ENCODE data around the gene STK40. TPM values are rescaled to one million over a fixed set of nuclear protein-coding genes. Genes with fewer than 3 reads are reported as not detected.
A peak's percentile ranks its signal among the peaks of the same experiment; 100 is the strongest.

The STK40 gene
- total RNA-seq, 2 donors from 2014 or later = 25.9 to 42.0 TPM

GRCh38 chr1:36386265-36387140, 779 bp upstream of the STK40 start:
- ATAC-seq (peak; percentile 79 to 81), DNase-seq (ENCODE audit: low spot score in 2 of 2) (peak; percentile 86 to 93)
- peak overlapping the region; percentile 98 to 99 for H3K27ac Mint-ChIP-seq
- peaks cover 0 to 7% of the 10 kb centered on the region in 2 donors for H3K36me3 Mint-ChIP-seq
- no peaks in the 10 kb centered on the region for H3K9me3 Mint-ChIP-seq

DNA sequence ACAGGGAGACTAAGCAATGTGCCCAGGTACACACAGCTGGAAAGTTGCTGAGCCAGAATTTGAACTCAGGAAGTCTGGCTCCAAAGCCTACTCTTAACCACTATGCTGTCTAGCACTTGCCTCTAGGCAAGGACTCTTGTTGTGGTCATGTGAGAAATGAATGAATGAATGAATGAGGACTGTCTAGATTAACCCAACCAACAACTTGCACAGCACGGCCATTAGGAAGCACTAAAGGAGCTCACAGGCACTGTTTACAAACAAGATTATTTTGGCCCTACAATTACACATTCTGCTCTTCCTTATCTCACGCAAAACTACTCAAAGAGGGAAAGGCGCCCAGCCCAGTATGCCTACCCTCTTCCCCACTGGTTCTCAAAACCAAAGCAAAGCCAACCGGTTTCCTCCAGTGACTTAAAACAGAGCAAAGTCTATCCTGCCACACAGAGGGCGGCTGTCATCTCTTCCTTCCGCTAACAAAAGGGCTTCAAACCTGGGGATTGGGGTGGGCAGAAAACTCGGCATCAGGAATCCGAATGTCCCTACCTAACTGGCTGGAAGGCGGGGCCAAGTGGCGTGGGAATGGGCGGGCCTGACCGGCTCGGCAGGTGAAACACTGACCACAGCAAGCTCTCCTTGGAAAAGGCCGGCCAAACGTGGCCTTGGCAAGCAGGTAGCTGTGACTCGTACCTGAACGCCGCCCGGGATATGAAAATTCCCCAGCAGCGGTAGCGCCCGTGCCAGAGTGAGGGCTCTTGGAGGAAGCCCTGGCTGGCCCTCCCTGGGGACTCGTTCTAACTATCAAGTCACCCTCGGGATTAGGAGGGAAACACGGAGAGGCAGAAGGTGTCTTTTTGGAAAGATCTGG, 948 bp downstream of the STK40 start:
- peaks cover 0 to 7% of the 10 kb centered on the region in 2 donors for H3K36me3 Mint-ChIP-seq
- no peaks in the 10 kb centered on the region for H3K9me3 Mint-ChIP-seq
- DNase-seq (ENCODE audit: low spot score in 2 of 2) (peak; percentile 31 to 66), ATAC-seq (no peak)
- H3K27ac Mint-ChIP-seq = peak overlapping the region; percentile 91 to 98

- peak overlapping the region in 1 of 2 donors; percentile 17 for H3K27ac Mint-ChIP-seq
- no peak for ATAC-seq
- no peak for DNase-seq (ENCODE audit: low spot score in 2 of 2)
- no peaks in the 10 kb centered on the region for H3K9me3 Mint-ChIP-seq
- H3K36me3 Mint-ChIP-seq = peaks cover 0 to 7% of the 10 kb centered on the region in 2 donors
Measured at GRCh38 chr1:36383240-36383639, 2.5 kb downstream of the STK40 start.

- peak overlapping the region in 1 of 2 donors; percentile 66 for H3K27ac Mint-ChIP-seq
- no peak for DNase-seq (ENCODE audit: low spot score in 2 of 2)
- peaks cover 0 to 7% of the 10 kb centered on the region in 2 donors for H3K36me3 Mint-ChIP-seq
- ATAC-seq = no peak
- H3K9me3 Mint-ChIP-seq = no peaks in the 10 kb centered on the region
Measured at GRCh38 chr1:36382669-36383068, 3.1 kb downstream of the STK40 start.

DNA sequence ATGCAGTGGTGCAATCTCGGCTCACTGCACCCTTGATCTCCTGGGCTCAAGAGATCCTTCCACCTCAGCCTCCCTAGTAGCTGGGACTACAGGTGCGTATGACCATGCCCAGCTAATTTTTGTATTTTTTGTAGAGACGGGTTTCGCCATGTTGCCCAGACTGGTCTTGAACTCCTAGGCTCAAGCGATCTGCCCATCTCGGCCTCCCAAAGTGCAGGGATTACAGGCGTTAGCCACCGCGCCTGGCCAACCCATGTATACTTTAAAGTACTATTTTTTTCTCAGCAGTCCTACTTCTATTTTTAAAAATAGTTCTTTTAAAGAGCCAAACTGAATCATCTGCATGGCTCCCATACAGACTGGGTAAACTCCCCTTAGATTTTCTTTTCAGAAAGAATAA, 3.5 kb downstream of the STK40 start:
- peaks cover 0 to 7% of the 10 kb centered on the region in 2 donors for H3K36me3 Mint-ChIP-seq
- DNase-seq (ENCODE audit: low spot score in 2 of 2) (no peak), ATAC-seq (no peak)
- peak overlapping the region; percentile 36 to 66 for H3K27ac Mint-ChIP-seq
- H3K9me3 Mint-ChIP-seq = no peaks in the 10 kb centered on the region

DNA sequence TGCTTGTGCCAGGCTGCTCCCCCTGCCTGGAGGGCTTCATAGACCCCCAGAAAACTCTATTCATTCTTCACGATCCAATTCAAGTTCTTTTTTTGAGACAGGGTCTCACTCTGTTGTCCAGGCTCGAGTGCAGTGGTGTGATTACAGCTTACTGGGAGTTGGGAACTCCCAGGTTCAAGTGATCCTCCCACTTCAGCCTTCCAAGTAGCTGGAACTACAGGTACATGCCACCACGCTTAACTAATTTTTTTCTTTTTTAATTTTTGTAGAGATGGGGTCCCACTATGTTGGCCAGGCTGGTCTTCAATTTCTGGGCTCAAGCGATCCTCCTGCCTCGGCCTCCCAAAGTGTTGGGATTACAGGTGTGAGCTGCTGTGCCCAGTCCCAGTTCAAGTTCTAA, 4.3 kb downstream of the STK40 start:
- H3K27ac Mint-ChIP-seq = peak overlapping the region; percentile 4 to 36
- H3K36me3 Mint-ChIP-seq = peaks cover 0 to 7% of the 10 kb centered on the region in 2 donors
- ATAC-seq (no peak), DNase-seq (ENCODE audit: low spot score in 2 of 2) (no peak)
- H3K9me3 Mint-ChIP-seq = no peaks in the 10 kb centered on the region

DNA sequence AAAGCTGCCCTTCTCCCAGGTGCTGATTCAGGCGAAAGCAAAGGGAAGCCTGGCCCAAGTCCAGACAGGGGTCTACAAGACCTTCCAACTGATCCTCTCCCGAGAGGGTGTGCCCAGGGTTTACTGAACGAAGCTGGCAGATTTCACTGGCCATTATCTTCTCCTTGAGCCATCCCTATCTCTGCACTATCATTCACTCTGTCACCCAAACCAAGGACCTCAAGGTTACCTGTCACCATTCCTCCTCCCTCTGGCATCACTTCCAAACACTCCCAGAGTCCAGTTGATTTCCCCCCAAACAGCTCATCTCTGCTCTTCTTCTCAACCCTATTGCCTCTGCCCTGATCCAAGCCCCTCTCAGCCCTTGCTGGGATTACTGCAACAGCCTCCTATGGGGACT, 4.9 kb downstream of the STK40 start:
- no peaks in the 10 kb centered on the region for H3K9me3 Mint-ChIP-seq
- ATAC-seq = no peak
- DNase-seq (ENCODE audit: low spot score in 2 of 2) = no peak
- peaks cover 0 to 7% of the 10 kb centered on the region in 2 donors for H3K36me3 Mint-ChIP-seq
- H3K27ac Mint-ChIP-seq = peak overlapping the region in 1 of 2 donors; percentile 36

- peaks cover 0 to 7% of the 10 kb centered on the region in 2 donors for H3K36me3 Mint-ChIP-seq
- no peaks in the 10 kb centered on the region for H3K9me3 Mint-ChIP-seq
- ATAC-seq (no peak), DNase-seq (ENCODE audit: low spot score in 2 of 2) (no peak)
- H3K27ac Mint-ChIP-seq = peak overlapping the region in 1 of 2 donors; percentile 29
Measured at GRCh38 chr1:36380143-36380619, 5.5 kb downstream of the STK40 start.

GRCh38 chr1:36377791-36378492, 7.8 kb downstream of the STK40 start:
- Mint-ChIP-seq H3K36me3 (no peaks in the 10 kb centered on the region), H3K9me3 (no peaks in the 10 kb centered on the region), H3K27ac (peak overlapping the region in 1 of 2 donors; percentile 74)
- ATAC-seq (peak in 1 of 2 donors; percentile 3), DNase-seq (ENCODE audit: low spot score in 2 of 2) (no peak)

DNA sequence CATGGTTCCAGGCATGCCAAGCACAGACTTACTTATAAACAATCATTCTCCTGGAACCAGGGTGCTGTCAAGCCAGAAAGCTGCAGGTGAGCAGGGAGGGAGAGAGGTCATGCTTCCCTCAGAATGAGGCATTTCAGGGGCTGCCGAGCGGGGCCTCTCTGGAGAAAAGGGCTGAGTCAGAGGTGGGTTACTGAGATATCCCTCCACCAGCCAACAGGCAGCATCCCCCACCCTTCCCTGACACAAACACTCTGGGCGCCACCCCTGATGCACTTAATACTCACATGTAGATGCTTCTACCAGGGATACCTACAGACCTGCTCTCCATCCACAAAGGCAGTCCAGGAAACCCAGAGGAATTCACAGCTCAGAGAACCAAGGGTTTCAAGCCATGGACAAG, 13.1 kb downstream of the STK40 start:
- no peaks in the 10 kb centered on the region for H3K9me3 Mint-ChIP-seq
- H3K27ac Mint-ChIP-seq = peak overlapping the region; percentile 65 to 83
- no peaks in the 10 kb centered on the region for H3K36me3 Mint-ChIP-seq
- no peak for DNase-seq (ENCODE audit: low spot score in 2 of 2)
- ATAC-seq = no peak

- DNase-seq (ENCODE audit: low spot score in 2 of 2) (peak; percentile 73 to 92), ATAC-seq (peak; percentile 29 to 51)
- Mint-ChIP-seq H3K36me3 (peaks cover 0 to 6% of the 10 kb centered on the region in 2 donors), H3K9me3 (no peaks in the 10 kb centered on the region), H3K27ac (peak overlapping the region in 1 of 2 donors; percentile 5)
Measured at GRCh38 chr1:36369061-36369861, 16.5 kb downstream of the STK40 start.

GRCh38 chr1:36367798-36368197, 17.9 kb downstream of the STK40 start:
- peak overlapping the region in 1 of 2 donors; percentile 89 for H3K27ac Mint-ChIP-seq
- ATAC-seq (no peak), DNase-seq (ENCODE audit: low spot score in 2 of 2) (no peak)
- H3K36me3 Mint-ChIP-seq = peaks cover 0 to 6% of the 10 kb centered on the region in 2 donors
- no peaks in the 10 kb centered on the region for H3K9me3 Mint-ChIP-seq

DNA sequence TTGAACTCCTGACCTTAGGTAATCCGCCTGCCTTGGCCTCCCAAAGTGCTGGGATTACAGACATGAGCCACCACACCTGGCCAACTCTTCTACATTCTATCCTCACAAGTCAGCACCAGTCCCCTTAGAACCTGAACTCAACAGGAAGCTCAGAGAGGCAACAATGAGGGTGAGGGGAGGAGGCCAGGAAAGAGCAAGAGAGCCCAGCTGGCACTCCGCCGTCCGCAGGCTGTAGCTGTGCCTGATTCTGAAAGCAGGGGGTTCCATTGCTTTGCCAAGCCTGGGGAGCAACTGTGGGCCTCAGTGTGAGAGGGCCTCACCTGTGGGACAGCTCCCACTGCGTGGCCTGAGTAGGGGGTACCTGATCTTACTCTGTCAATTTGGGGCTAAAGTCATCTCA, 18.7 kb downstream of the STK40 start:
- peak overlapping the region; percentile 84 to 89 for H3K27ac Mint-ChIP-seq
- DNase-seq (ENCODE audit: low spot score in 2 of 2) (no peak), ATAC-seq (no peak)
- peaks cover 0 to 6% of the 10 kb centered on the region in 2 donors for H3K36me3 Mint-ChIP-seq
- no peaks in the 10 kb centered on the region for H3K9me3 Mint-ChIP-seq

DNA sequence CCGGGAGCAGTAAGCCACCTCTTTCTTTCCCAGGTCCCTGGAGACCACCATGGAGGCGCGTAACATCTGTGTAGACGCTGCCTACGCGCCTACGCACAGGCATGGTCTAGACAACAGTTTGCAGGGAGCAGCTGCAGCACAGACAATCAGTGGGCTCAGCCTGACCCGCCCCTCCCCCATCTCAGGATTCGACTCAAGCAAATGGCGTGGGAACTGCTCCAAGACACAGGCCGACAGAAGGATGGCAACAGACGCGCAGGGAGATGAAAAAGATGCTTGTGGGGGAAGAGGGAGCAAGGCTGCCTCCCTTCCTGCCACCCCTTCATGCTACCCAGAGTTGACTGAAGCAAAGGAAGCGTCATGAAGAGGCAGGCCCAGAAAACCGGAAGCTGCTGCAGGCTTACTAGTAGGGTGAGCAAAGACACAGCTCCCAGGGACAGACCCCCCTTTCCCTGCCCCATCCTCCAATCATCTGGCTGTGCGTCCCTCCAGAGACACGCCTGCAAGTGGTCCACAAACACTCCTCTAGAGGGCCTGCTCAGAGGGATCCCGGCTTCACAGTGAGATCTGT, 19.5 kb downstream of the STK40 start:
- H3K9me3 Mint-ChIP-seq = no peaks in the 10 kb centered on the region
- peak; percentile 38 to 60 for DNase-seq (ENCODE audit: low spot score in 2 of 2)
- ATAC-seq = peak; percentile 68 to 75
- peak overlapping the region; percentile 89 to 94 for H3K27ac Mint-ChIP-seq
- peaks cover 0 to 6% of the 10 kb centered on the region in 2 donors for H3K36me3 Mint-ChIP-seq

GRCh38 chr1:36365381-36365780, 20.3 kb downstream of the STK40 start:
- ATAC-seq (no peak), DNase-seq (ENCODE audit: low spot score in 2 of 2) (no peak)
- Mint-ChIP-seq H3K9me3 (no peaks in the 10 kb centered on the region), H3K27ac (peak overlapping the region; percentile 89 to 94), H3K36me3 (peaks cover 0 to 6% of the 10 kb centered on the region in 2 donors)
